ENCODE data around the gene CFAP251.

DNA sequence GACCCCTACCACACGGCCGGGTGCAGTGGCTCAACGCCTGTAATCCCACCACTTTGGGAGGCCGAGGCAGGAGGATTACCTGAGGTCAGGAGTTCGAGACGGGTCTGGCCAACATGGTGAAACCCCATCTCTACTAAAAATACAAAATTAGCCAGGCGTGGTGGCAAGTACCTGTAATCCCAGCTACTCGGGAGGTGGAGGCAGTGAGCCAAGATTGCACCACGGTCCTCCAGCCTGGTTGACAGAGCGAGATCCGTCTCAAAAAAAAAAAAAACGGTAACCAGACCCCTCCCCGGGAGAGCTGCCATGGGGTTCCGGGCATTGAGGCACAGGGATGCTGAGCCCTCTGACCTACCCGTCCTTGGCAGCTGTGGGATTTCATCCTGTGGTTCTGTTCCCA, 125.1 kb downstream of the CFAP251 start:
- TF ChIP-seq, protein P1, sequence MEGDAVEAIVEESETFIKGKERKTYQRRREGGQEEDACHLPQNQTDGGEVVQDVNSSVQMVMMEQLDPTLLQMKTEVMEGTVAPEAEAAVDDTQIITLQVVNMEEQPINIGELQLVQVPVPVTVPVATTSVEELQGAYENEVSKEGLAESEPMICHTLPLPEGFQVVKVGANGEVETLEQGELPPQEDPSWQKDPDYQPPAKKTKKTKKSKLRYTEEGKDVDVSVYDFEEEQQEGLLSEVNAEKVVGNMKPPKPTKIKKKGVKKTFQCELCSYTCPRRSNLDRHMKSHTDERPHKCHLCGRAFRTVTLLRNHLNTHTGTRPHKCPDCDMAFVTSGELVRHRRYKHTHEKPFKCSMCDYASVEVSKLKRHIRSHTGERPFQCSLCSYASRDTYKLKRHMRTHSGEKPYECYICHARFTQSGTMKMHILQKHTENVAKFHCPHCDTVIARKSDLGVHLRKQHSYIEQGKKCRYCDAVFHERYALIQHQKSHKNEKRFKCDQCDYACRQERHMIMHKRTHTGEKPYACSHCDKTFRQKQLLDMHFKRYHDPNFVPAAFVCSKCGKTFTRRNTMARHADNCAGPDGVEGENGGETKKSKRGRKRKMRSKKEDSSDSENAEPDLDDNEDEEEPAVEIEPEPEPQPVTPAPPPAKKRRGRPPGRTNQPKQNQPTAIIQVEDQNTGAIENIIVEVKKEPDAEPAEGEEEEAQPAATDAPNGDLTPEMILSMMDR (IDR thresholded peaks at IDR 0.05) = no peak
- no peak for TF ChIP-seq EP300 (IDR thresholded peaks at IDR 0.05)
- TF ChIP-seq POLR2AphosphoS5 (IDR thresholded peaks at IDR 0.05) = no peak
- no peak for TF ChIP-seq POLR2A (IDR thresholded peaks at IDR 0.05)

All from stomach (tissue), 4 donors.